ENCODE data around the gene CACNG4.
"Not testable (repeated sequence)": the region's sequence is repeated elsewhere in the genome, so short reads cannot be mapped to it uniquely, and the experiment has no call there.

The CACNG4 gene

DNA sequence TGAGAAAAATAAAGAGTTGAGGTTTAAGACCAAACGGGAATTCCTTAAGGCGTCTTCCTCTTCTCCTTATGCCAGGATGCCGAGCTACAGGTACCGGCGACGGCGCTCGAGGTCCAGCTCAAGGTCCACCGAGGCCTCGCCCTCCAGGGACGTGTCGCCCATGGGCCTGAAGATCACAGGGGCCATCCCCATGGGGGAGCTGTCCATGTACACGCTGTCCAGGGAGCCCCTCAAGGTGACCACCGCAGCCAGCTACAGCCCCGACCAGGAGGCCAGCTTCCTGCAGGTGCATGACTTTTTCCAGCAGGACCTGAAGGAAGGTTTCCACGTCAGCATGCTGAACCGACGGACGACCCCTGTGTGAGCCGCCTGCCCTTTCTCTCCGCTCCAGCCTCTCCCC, 66.1 kb downstream of the CACNG4 start:
- no peak overlapping the region for H3K4me3 ChIP-seq (ENCODE audit: low read length)
- TF ChIP-seq, protein P1, sequence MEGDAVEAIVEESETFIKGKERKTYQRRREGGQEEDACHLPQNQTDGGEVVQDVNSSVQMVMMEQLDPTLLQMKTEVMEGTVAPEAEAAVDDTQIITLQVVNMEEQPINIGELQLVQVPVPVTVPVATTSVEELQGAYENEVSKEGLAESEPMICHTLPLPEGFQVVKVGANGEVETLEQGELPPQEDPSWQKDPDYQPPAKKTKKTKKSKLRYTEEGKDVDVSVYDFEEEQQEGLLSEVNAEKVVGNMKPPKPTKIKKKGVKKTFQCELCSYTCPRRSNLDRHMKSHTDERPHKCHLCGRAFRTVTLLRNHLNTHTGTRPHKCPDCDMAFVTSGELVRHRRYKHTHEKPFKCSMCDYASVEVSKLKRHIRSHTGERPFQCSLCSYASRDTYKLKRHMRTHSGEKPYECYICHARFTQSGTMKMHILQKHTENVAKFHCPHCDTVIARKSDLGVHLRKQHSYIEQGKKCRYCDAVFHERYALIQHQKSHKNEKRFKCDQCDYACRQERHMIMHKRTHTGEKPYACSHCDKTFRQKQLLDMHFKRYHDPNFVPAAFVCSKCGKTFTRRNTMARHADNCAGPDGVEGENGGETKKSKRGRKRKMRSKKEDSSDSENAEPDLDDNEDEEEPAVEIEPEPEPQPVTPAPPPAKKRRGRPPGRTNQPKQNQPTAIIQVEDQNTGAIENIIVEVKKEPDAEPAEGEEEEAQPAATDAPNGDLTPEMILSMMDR (conservative IDR thresholded peaks at IDR 0.05; ENCODE audit: low read length): no peak
- no peak for DNase-seq (ENCODE audit: low read depth)

DNA sequence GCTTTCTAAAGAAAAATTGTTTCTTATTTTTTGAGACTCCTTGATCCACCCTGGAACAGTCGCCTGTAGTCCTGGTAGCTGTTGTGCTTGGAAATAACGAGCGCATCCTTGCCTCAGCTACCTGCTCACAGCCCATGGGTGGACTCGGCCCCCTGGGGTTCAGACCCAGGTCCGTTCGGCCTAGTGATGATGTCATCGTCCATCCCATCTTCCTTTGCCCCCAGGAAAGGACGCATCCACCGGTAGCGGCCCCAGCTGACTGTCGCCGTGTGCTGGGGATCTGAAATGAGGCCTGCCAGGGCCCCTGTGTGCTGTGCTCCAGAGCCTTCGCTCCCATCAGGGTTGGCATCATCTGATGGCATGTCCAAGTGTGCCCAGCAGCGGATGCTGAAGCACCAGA, 67.9 kb downstream of the CACNG4 start:
- TF ChIP-seq, protein P1 (conservative IDR thresholded peaks at IDR 0.05; ENCODE audit: low read length): no peak
- no peak for DNase-seq (ENCODE audit: low read depth)
- no peak overlapping the region for H3K4me3 ChIP-seq (ENCODE audit: low read length)

DNA sequence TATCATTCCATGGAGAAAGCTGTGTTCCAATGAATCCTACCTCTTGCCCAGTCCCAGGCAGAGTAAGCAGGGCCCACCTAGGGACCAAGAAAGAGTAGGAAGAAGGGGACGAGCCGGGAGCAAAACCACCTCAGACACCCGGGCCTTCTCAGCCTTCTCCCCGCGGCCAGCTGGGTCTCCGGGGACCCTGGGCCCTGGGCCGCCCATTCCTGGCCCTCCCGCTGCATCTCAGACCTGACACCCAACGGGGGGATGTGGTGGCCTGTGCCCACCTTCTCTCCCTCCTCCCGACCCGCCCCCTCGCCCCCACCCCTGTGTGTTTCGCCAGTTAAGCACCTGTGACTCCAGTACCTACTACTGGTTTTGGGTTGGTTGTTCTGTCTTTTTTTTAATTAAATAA, 68.5 kb downstream of the CACNG4 start:
- DNase-seq (ENCODE audit: low read depth): no peak
- TF ChIP-seq, protein P1 (conservative IDR thresholded peaks at IDR 0.05; ENCODE audit: low read length): no peak
- H3K4me3 ChIP-seq (ENCODE audit: low read length): no peak overlapping the region

DNA sequence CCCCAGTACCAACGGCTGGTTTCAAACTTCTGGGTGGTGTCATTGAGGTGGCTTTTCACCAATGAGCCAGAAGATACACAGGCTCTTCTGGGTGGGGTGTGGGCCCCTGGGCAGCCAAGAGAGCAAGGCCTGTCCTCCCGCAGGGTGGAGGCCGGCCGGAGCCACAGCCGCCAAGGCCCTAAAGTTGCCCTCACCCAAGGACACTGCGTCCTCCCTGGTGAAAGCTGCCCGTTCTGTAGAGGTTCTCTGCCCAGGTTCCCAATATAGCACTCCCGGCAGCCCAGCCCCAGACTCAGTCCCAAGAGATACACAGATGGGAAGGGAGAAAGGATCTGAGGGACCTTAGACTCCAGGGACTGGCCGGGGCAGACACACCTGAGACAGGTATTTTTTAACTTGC, 69.1 kb downstream of the CACNG4 start:
- DNase-seq (ENCODE audit: low read depth): no peak
- TF ChIP-seq, protein P1 (conservative IDR thresholded peaks at IDR 0.05; ENCODE audit: low read length): no peak
- no peak overlapping the region for H3K4me3 ChIP-seq (ENCODE audit: low read length)

DNA sequence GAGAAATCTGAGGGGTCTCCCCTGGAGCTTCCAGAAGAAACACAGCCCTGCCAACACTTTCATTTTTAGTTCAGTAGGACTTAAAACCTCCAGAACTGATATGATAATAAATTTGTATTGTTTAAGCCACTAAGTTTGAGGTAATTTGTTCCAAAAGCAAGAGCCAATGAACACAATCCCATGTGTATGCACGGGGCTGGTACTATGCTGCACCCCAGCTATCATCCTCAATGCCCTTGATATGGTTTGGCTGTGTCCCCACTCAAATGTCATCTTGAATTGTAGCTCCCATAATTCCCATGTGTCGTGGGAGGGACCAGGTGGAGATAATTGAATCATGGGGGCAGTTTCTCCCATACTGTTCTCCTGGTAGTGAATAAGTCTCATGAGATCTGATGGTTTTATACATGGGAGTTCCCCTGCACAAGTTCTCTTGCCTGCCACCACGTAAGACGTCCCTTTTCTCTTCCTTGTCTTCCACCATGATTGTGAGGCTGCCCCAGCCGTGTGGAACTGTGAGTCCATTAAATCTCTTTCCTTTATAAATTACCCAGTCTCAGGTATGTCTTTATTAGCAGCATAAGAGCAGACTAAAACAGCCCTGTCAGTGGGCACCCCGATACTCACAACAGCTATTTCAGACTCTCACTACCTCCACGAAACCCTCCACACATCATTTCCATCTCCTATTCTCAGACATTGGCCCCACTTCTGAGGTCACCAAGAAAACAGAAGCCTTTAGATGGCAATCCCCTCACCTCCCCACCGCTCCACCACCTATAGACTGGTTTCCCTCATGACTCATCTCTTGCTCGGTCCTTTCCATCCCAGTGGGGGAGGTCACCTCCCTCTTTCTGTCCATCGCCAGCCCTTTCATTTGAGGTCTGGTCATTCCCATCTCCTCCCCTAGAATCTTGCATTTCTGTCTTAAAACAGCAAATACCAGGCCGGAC, 70.9 kb downstream of the CACNG4 start:
- H3K4me3 ChIP-seq (ENCODE audit: low read length): no peak overlapping the region
- TF ChIP-seq, protein P1 (conservative IDR thresholded peaks at IDR 0.05; ENCODE audit: low read length): no peak
- no peak for DNase-seq (ENCODE audit: low read depth)

DNA sequence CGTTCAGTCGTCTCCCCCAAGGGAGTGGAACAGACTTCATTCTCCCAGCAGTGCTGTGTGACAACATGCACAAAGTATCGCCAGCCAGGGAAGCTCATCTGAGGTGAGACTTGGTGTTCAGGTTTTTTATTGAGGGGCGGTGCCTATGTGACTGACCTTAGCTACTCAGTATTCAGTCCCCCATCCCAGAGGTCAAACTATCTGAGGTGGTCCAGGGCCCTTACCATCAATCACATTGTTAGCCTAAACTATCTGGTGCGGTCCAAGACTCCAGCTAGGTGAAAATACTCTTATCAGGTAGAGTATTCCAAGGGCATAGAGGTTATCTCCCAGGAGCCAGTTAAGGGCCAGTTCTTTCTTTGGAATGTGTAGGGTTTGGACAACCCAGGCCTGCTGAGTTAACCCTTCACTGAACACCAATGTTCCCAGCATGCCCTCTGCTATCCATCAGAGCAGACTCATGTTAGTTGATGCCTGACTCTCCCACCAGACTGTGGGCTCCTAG, 74.4 kb downstream of the CACNG4 start:
- no peak overlapping the region for H3K4me3 ChIP-seq (ENCODE audit: low read length)
- DNase-seq (ENCODE audit: low read depth): no peak
- TF ChIP-seq, protein P1 (conservative IDR thresholded peaks at IDR 0.05; ENCODE audit: low read length): no peak

DNA sequence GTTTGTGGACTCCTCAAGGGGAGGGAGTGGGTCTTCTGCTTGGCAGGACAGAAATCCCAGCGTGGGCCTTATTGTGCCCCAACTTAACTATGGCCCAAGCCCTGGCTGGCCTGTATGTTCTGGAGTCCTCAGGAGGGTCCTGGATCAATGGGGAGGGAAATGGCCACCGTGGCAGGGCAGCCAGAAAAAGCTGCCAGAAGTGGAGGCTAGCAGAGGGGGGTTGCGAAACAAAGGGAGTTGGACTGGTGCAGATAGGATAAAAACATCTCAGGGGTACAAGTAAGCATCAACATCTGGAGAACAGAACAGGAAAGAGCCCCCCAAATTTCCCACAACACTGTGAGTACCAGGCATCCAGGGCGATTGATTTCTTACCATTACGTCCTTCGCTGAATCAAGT, 76.1 kb downstream of the CACNG4 start:
- TF ChIP-seq, protein P1 (conservative IDR thresholded peaks at IDR 0.05; ENCODE audit: low read length): no peak
- no peak for DNase-seq (ENCODE audit: low read depth)
- H3K4me3 ChIP-seq (ENCODE audit: low read length): no peak overlapping the region

DNA sequence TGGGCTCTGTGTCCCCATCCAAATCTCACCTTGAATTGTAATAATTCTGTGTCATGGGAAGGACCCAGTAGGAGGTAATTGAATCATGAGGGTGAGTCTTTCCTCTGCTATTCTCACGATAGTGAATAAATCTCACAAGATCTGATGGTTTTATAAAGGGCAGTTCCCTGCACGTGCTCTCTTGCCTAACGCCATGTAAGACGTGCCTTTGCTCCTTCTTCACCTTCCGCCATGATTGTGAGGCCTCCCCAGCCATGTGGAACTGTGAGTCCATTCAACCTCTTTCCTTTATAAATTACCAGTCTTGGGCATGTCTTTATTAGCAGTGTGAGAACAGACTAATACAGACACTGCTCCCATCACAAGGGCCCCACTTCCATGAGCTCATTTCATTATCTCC, 76.6 kb downstream of the CACNG4 start:
- DNase-seq (ENCODE audit: low read depth); H3K4me3 ChIP-seq (ENCODE audit: low read length): not testable (repeated sequence)
